GM19468 (cell line): ENCODE results near the gene SUSD3.
"Not testable (repeated sequence)": the region's sequence is repeated elsewhere in the genome, so short reads cannot be mapped to it uniquely, and the experiment has no call there.

ENCODE experiments used
- ATAC-seq: cut with Tn5 transposase; IDR thresholded peaks from one replicate; pipeline ENCODE4 v1.9.1; 2021; ENCODE audit warnings: mild to moderate bottlenecking, moderate library complexity, moderate number of reproducible peaks; ENCODE audit not compliant: unreplicated experiment; ENCODE audit errors: extremely low read depth

Gene SUSD3

GRCh38 chr9:93105620-93106019 is 47.1 kb downstream of the SUSD3 start:
- no peak for ATAC-seq

DNA sequence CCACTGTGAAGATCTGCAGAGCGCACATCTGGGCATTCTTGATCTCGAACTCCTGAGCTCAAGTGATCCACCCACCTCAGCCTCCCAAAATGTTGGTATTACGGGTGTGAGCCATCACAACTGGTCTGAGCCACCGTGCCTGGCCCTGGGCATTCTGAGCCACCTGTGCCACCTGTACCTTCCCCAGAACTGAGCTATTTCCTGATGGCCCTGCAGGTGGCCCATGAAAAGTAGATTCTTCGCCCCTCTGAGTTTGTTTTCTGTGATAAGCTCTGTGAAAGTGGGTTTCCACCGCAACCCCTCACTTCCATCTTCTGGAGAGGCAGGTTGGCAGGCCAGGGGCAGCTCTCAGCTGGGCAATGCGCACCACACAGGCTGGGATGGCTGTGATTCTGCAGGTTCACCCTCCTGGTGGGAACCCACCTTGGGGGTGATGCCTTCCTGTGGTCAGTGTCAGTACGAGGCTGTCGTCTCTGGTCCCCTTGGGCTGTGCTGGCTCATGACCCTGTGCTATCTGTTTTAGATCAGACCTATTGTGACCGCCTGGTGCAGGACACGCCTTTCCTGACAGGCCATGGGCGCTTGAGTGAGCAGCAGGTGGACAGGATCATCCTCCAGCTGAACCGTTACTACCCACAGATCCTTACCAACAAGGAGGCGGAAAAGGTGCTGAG is 48.8 kb downstream of the SUSD3 start:
- ATAC-seq, result no peak

DNA sequence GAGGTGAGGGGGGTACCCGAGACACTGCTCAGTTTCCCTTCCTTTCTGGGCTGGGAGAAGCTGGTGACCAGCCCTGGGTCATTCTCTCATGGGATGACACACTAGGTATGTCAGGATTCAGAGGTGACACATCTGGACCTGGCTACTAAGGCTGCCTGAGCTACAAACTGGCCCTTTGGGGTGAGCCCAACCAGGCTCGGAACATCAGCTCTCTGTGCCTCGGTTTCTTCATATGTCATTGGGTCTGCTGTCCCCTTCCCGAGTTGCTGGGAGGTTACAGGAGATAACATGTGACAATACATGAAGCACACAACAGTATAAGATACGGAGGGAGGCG is 49.3 kb downstream of the SUSD3 start:
- no peak for ATAC-seq

DNA sequence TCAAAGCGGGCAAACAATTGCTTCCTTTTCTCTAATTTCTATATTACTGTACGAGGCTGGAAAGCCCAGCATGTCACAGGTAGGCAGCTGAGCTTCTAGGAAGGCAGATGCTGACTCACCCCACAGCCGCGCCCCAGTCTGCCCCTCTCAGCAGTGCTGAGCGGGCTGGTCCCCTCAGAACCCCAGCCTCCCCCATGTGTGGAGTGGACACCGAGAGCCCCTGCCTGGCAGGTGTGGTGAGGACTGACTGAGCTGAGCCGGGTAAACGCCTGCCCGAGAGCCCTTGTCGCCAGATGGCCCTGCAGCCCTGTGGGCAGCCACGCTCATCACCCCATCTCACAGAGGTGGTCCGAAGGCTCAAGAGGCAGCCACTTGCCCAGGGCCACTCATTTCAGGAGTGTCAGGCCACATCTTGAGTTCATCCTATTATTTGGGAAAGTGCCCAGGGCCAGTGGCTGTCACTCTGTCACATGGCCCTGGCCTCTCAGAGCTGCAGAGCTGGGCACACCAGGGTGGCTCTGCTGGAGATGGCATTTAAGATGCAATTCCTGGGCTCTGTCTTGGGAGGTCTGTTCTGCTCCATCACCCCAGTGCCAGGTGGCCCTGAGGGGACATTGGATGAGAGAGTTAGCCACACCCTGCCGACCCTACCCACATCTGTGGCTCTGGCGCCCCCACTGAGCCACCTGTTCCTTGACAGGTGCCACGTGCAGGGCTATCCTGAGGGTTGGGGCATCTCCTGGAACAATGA is 50.0 kb downstream of the SUSD3 start:
- no peak for ATAC-seq

- ATAC-seq, result no peak
Observed at GRCh38 chr9:93110311-93110855, 51.9 kb downstream of the SUSD3 start.

GRCh38 chr9:93111001-93111370 is 52.5 kb downstream of the SUSD3 start:
- no peak for ATAC-seq

DNA sequence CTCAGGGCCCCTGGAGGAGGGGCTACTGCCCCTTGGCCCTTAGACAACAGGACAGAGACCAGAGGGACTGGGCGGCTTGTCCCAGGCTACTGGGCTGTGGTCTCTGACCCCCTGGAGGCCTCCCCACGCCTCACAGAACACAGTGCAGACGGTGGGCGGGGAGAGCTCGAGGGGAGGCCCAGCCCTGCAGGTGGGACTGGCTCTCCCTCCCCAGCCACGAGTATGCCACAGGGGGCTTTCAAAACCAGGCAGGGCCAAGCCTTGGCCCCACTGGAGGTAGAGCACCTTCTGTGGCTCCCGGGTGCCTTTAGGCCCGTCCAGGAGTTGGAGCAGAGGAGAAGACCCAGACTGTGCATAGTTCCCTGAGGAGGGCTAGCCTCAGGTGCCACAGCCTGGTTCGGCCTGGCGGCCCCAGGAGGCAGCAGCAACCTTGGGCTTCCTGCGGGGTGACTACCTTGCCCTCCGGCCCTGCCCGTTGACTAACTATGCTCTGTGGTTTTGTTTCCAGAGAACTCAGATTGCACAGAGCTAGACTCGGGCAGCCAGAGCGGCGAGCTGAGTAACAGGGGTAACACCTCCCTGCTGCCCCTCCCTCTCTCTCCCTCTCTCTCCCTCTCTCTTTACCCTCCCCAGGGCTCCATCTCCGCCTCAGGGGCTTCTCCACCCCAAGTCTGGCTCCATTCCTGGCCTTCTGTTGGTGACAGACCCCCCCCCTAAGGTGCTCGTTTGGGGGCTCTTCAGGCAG is 53.0 kb downstream of the SUSD3 start:
- ATAC-seq, result no peak

GRCh38 chr9:93112116-93112863 is 53.8 kb downstream of the SUSD3 start:
- no peak for ATAC-seq

GRCh38 chr9:93112864-93113389 is 54.4 kb downstream of the SUSD3 start:
- no peak for ATAC-seq

DNA sequence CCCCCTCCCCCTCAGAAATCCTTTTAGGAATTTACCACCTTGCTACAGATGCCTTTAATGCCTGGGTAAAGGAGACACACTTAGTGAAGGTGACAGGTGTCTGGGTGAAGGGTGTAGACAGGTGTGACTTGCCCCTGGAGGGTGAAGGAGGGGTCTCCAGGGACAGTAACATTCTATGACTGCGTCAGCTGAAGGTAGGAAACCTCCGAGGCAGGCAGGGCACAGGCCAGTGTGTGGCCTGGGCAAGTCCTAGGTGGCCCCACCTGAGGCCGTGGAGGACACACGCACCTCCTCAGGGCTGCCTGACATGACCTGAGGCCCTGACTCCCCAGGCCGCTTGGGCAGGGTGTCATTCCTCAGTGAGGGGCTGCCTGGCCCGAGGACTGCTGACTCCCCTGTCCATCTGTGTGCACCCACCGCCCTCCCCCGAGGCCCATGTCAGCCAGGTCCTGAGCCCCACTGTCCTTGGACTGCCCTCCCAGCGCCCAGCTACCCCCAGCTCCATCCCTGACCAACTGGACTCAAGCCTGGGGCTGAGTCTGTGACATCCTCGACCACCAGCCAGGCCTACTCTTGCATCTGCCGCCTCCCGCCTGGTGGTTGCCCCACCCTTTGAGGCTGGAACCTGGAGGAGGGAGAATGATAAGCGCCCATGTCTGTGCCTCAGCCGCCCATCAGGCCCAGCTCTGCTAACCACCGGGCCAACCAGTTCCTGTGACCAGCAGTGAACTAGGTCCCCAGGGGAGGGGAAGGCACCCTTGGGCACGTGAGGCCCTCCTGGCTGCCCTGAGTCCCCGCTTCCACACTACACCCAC is 55.9 kb downstream of the SUSD3 start:
- no peak for ATAC-seq

- no peak for ATAC-seq
Observed at GRCh38 chr9:93114984-93115335, 56.5 kb downstream of the SUSD3 start.

DNA sequence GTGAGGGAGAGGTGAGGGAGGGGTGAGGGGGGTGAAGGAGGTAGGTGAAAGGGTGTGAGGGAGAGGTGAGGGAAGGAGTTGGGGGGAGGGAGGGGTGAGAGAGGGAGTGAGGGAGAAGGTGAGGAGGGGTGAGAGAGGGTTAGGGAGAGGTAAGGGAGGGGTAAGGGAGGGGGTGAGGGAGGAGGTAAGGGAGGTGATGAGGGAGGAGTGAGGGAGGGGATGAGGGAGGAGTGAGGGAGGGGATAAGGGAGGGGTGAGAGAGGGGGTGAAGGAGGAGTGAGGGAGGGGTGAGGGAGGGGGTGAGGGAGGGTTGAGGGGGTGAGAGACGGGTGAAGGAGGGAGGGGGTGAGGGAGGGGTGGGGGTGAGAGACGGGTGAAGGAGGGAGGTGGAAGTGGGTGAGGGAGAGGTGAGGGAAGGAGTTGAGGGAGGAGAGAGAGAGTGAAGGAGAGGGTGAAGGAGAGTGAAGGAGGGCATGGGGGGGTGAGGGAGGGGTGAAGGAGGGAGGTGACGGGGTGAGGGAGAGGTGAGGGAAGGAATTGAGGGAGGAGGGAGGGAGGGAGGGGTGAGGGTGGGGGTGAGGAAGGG is 57.1 kb downstream of the SUSD3 start:
- no peak for ATAC-seq

- no peak for ATAC-seq
Observed at GRCh38 chr9:93116072-93116961, 57.8 kb downstream of the SUSD3 start.

GRCh38 chr9:93117521-93117920 is 59.0 kb downstream of the SUSD3 start:
- not testable (repeated sequence) for ATAC-seq

DNA sequence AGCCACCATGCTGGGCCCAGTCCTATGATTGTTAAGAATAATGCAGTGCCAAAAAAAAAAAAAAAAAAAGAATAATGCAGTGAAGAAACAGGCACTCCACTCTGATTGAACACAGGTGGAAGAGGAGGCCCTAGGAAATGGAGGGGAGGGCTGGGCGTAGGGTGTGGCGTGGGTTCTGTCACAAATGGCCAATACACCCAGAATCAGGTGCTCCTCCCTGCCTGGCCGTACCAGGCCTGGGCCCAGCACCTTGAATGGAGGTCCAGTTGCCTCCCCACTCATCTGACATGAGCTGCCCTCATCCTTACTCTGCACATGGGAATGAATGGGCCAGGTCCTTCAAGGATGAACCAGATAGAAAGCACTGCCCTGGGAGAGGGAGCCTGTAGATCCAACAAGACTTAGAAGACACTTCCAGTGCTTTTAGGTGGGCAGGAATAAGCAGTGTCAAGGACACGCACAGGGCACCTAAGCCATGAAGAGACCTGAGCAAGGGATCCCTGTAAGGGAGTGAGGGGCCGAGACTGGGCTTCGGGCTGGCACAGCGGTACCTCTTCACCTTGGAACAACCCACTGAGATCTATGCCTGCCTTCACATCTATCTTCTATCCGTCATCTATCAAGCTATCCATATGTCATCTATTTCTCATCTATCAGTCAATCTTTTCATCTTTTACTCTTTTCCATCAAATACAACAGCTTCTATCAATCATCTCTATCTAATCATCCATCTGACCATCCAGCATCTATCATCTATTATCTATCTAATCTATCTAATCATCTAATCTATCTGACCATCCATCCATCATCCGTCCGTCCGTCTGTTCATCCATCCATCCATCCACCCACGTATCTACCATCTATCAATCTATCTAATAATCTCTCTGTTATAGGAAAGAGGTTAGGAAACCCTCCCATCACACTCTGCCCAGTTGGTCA is 59.7 kb downstream of the SUSD3 start:
- no peak for ATAC-seq

- no peak for ATAC-seq
Observed at GRCh38 chr9:93118863-93119702, 60.6 kb downstream of the SUSD3 start.
